MCF 10A (cell line): ENCODE measurements around the gene C19orf25. TPM values are rescaled to one million over a fixed set of nuclear protein-coding genes. Genes with fewer than 3 reads are reported as not detected.
A peak's percentile ranks its signal among the peaks of the same experiment; 100 is the strongest.

Source experiments
- BruUV-seq: library from RNA; stranded (reverse); fragments of 400-500 nt; replicated peaks from 2 replicates; lab custom pipeline; 2021; lab: Mats Ljungman, UMichigan
- CTCF ChIA-PET: fragments of 300-600 bp; sonication (Branson Sonifier 250); formaldehyde crosslinking; extraction: SDS; loops from one replicate; lab custom pipeline; 2021; ENCODE audit warnings: antibody characterized with exemption, inconsistent platforms; lab: Yijun Ruan, JAX
- POLR2A ChIA-PET: fragments of 300-600, 350-650 bp; sonication (Branson Sonifier 250); formaldehyde crosslinking; extraction: SDS; loops from one replicate; lab custom pipeline; 2020; ENCODE audit warnings: antibody characterized with exemption, inconsistent platforms; lab: Yijun Ruan, JAX
- DNase-seq: peaks from one replicate; pipeline ENCODE4 v3.0.0-alpha.2; 2018; ENCODE audit not compliant: unreplicated experiment
- H3K27ac Mint-ChIP-seq: one replicate; pipeline ENCODE4 v1.8.0; 2022; ENCODE audit warnings: mild to moderate bottlenecking, low read depth, mixed read lengths; ENCODE audit not compliant: unreplicated experiment
- H3K27me3 Mint-ChIP-seq: one replicate; pipeline ENCODE4 v1.8.0; 2022; ENCODE audit warnings: mixed read lengths; ENCODE audit not compliant: insufficient read depth, unreplicated experiment
- H3K36me3 Mint-ChIP-seq: one replicate; pipeline ENCODE4 v1.8.0; 2022; ENCODE audit warnings: mild to moderate bottlenecking, moderate library complexity, mixed read lengths; ENCODE audit not compliant: insufficient read depth, unreplicated experiment
- H3K4me1 Mint-ChIP-seq: one replicate; pipeline ENCODE4 v1.8.0; 2022; ENCODE audit warnings: mixed read lengths; ENCODE audit not compliant: insufficient read depth, unreplicated experiment
- H3K4me3 Mint-ChIP-seq: one replicate; pipeline ENCODE4 v1.8.0; 2022; ENCODE audit warnings: mild to moderate bottlenecking, moderate library complexity, mixed read lengths; ENCODE audit not compliant: unreplicated experiment
- H3K9me3 Mint-ChIP-seq: one replicate; pipeline ENCODE4 v1.8.0; 2022; ENCODE audit warnings: mixed read lengths; ENCODE audit not compliant: unreplicated experiment
- intact Hi-C: fragments of 100-400 bp; cut with micrococcal nuclease; formaldehyde crosslinking; loops from 2 replicates; pipeline ENCODE4 v1.14.1; 2022
- total RNA-seq: library from RNA; stranded (reverse); gene quantifications from 2 replicates; pipeline ENCODE4 v1.2.3, GENCODE V29; 2022
- TF ChIP-seq, protein P1 (sequence below): fragments of 200-600 bp; IDR thresholded peaks from one replicate; pipeline ENCODE4 v1.8.0; 2022; ENCODE audit warnings: antibody characterized with exemption, mild to moderate bottlenecking; ENCODE audit not compliant: unreplicated experiment

C19orf25 gene
- total RNA-seq, 1 experiment from 2014 or later: 40.5 TPM

DNA sequence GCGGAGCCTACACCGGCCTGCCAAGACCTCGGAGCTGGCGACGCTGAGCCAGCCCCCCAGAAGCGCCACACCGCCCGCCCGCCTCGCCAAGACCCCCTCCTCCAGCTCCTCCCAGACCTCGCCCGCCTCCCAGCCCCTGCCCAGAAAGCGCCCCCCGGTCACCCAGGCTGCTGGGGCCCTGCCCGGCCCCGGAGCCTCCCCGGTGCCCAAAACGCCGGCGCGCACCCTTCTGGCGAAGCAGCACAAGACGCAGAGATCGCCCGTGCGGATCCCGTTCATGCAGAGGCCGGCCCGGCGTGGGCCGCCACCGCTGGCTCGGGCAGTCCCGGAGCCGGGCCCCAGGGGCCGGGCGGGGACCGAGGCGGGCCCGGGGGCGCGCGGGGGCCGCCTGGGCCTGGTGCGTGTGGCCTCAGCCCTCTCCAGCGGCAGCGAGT, 10.2 kb downstream of the C19orf25 start:
- DNase-seq: peak; percentile 50
- TF ChIP-seq, protein P1, sequence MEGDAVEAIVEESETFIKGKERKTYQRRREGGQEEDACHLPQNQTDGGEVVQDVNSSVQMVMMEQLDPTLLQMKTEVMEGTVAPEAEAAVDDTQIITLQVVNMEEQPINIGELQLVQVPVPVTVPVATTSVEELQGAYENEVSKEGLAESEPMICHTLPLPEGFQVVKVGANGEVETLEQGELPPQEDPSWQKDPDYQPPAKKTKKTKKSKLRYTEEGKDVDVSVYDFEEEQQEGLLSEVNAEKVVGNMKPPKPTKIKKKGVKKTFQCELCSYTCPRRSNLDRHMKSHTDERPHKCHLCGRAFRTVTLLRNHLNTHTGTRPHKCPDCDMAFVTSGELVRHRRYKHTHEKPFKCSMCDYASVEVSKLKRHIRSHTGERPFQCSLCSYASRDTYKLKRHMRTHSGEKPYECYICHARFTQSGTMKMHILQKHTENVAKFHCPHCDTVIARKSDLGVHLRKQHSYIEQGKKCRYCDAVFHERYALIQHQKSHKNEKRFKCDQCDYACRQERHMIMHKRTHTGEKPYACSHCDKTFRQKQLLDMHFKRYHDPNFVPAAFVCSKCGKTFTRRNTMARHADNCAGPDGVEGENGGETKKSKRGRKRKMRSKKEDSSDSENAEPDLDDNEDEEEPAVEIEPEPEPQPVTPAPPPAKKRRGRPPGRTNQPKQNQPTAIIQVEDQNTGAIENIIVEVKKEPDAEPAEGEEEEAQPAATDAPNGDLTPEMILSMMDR: no peak
- Mint-ChIP-seq H3K27ac (no peak overlapping the region), H3K4me1 (no peaks in the 10 kb centered on the region), H3K36me3 (peaks cover 15% of the 10 kb centered on the region), H3K9me3 (no peaks in the 10 kb centered on the region), H3K27me3 (no peaks in the 10 kb centered on the region), H3K4me3 (peak overlapping the region; percentile 48)
- ChIA-PET POLR2A (interaction anchor here (0.6 kb wide), 1 partner anchor 11 kb away, joined by 3 read pairs; no protein-coding TSS in a partner anchor), CTCF (no interaction called here)
- intact Hi-C loops: no loop called here
- no TSS peak for BruUV-seq

DNA sequence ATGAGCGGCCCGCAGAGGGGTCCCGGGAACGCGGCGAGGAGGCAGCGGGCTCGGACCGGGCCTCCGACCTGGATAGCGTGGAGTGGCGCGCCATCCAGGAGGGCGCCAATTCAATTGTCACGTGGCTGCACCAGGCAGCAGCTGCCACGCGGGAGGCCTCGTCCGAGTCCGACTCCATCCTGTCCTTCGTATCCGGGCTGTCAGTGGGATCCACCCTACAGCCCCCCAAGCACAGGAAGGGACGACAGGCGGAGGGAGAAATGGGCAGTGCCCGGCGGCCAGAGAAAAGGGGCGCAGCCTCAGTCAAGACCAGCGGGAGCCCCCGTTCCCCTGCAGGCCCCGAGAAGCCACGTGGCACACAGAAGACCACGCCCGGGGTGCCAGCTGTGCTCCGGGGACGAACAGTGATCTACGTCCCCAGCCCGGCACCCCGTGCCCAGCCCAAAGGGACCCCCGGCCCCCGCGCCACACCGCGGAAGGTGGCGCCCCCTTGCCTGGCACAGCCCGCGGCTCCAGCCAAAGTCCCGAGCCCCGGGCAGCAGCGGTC, 10.7 kb downstream of the C19orf25 start:
- ChIA-PET POLR2A (interaction anchor here (0.6 kb wide), 1 partner anchor 11 kb away, joined by 3 read pairs; no protein-coding TSS in a partner anchor), CTCF (no interaction called here)
- H3K4me3 Mint-ChIP-seq: peak overlapping the region; percentile 48
- intact Hi-C loops: no loop called here
- no peaks in the 10 kb centered on the region for H3K27me3 Mint-ChIP-seq
- TF ChIP-seq, protein P1: no peak
- H3K27ac Mint-ChIP-seq: no peak overlapping the region
- H3K4me1 Mint-ChIP-seq: no peaks in the 10 kb centered on the region
- DNase-seq: no peak
- BruUV-seq: no TSS peak
- H3K9me3 Mint-ChIP-seq: no peaks in the 10 kb centered on the region
- peaks cover 12% of the 10 kb centered on the region for H3K36me3 Mint-ChIP-seq

DNA sequence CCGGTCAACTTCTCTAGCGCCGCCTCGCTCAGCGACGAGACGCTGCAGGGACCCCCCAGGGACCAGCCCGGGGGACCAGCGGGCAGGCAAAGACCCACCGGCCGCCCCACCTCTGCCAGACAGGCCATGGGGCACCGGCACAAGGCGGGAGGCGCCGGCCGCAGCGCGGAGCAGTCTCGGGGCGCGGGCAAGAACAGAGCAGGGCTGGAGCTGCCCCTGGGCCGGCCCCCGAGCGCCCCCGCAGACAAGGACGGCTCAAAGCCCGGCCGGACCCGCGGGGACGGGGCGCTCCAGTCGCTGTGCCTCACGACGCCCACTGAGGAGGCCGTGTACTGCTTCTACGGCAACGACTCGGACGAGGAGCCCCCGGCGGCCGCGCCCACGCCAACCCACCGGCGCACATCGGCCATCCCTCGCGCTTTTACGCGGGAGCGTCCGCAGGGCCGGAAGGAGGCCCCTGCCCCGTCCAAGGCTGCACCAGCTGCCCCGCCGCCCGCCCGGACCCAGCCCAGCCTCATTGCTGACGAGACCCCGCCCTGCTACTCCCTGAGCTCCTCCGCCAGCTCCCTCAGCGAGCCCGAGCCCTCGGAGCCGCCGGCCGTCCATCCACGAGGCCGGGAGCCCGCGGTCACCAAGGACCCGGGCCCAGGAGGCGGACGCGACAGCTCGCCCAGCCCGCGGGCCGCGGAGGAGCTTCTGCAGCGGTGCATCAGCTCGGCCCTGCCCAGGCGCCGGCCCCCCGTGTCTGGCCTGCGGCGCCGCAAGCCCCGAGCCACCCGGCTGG, 11.3 kb downstream of the C19orf25 start:
- BruUV-seq: no TSS peak
- ChIA-PET CTCF (interaction anchor here (1.1 kb wide), 1 partner anchor 22 kb away, joined by 4 read pairs; no protein-coding TSS in a partner anchor), POLR2A (interaction anchor here (0.8 kb wide), 1 partner anchor 9 kb away, joined by 3 read pairs; no protein-coding TSS in a partner anchor)
- H3K4me1 Mint-ChIP-seq: no peaks in the 10 kb centered on the region
- H3K36me3 Mint-ChIP-seq: peaks cover 12% of the 10 kb centered on the region
- H3K27ac Mint-ChIP-seq: no peak overlapping the region
- intact Hi-C loops: no loop called here
- TF ChIP-seq, protein P1: no peak
- H3K4me3 Mint-ChIP-seq: no peak overlapping the region
- H3K27me3 Mint-ChIP-seq: no peaks in the 10 kb centered on the region
- no peak for DNase-seq
- no peaks in the 10 kb centered on the region for H3K9me3 Mint-ChIP-seq

GRCh38 chr19:1467215-1467489, 11.9 kb downstream of the C19orf25 start:
- Mint-ChIP-seq H3K36me3 (peaks cover 12% of the 10 kb centered on the region), H3K4me1 (no peaks in the 10 kb centered on the region), H3K4me3 (no peak overlapping the region), H3K27ac (no peak overlapping the region), H3K9me3 (no peaks in the 10 kb centered on the region), H3K27me3 (no peaks in the 10 kb centered on the region)
- TF ChIP-seq, protein P1: no peak
- ChIA-PET CTCF (interaction anchor here (1.1 kb wide), 1 partner anchor 22 kb away, joined by 4 read pairs; no protein-coding TSS in a partner anchor), POLR2A (interaction anchor here (0.8 kb wide), 1 partner anchor 9 kb away, joined by 3 read pairs; no protein-coding TSS in a partner anchor)
- no peak for DNase-seq
- intact Hi-C loops: no loop called here
- no TSS peak for BruUV-seq
